Endothelial cell (in vitro differentiated cells): ENCODE data around the gene SYT8. TPM values are rescaled to one million over a fixed set of nuclear protein-coding genes. Genes with fewer than 3 reads are reported as not detected.

Source experiments
- DNase-seq: peaks from one replicate; pipeline ENCODE4 v3.0.0; 2021; ENCODE audit warnings: low spot score
- H3K27ac Mint-ChIP-seq: one replicate; pipeline ENCODE4 v1.8.0; 2021; ENCODE audit warnings: mixed read lengths, inconsistent platforms; ENCODE audit not compliant: unreplicated experiment
- H3K27me3 Mint-ChIP-seq: one replicate; pipeline ENCODE4 v1.8.0; 2021; ENCODE audit warnings: mild to moderate bottlenecking, moderate library complexity, mixed read lengths, inconsistent platforms; ENCODE audit not compliant: unreplicated experiment
- H3K36me3 Mint-ChIP-seq: one replicate; pipeline ENCODE4 v1.8.0; 2021; ENCODE audit warnings: mild to moderate bottlenecking, low read depth, mixed read lengths, inconsistent platforms; ENCODE audit not compliant: unreplicated experiment
- H3K4me1 Mint-ChIP-seq: one replicate; pipeline ENCODE4 v1.8.0; 2021; ENCODE audit warnings: mild to moderate bottlenecking, mixed read lengths, inconsistent platforms; ENCODE audit not compliant: unreplicated experiment
- H3K4me3 Mint-ChIP-seq: one replicate; pipeline ENCODE4 v1.8.0; 2021; ENCODE audit warnings: mild to moderate bottlenecking, mixed read lengths, inconsistent platforms; ENCODE audit not compliant: unreplicated experiment
- H3K9me3 Mint-ChIP-seq: one replicate; pipeline ENCODE4 v1.8.0; 2021; ENCODE audit warnings: mixed read lengths, inconsistent platforms; ENCODE audit not compliant: unreplicated experiment
- CTCF ChIP-seq: fragments of 200-600 bp; sonication (generic); IDR thresholded peaks from one replicate; pipeline ENCODE4 v1.5.0; 2021; ENCODE audit warnings: antibody characterized with exemption; ENCODE audit not compliant: unreplicated experiment
- total RNA-seq: library from RNA; stranded (reverse); fragmentation: NEBNext Ultra II Directional; extraction: Animal tissue kit (Norgen Biotek cat#: 25700); gene quantifications from one replicate; pipeline ENCODE4 v1.2.1, GENCODE V29; 2021; ENCODE audit not compliant: unreplicated experiment

Gene SYT8
- total RNA-seq, 1 donor from 2014 or later: not detected

GRCh38 chr11:1839924-1840779, 5.4 kb downstream of the SYT8 start:
- Mint-ChIP-seq H3K36me3 (no peaks in the 10 kb centered on the region), H3K4me1 (peaks cover 4% of the 10 kb centered on the region), H3K27ac (no peak overlapping the region), H3K4me3 (no peak overlapping the region), H3K27me3 (peaks cover 8% of the 10 kb centered on the region), H3K9me3 (no peaks in the 10 kb centered on the region)
- no peak for TF ChIP-seq CTCF
- DNase-seq: no peak

DNA sequence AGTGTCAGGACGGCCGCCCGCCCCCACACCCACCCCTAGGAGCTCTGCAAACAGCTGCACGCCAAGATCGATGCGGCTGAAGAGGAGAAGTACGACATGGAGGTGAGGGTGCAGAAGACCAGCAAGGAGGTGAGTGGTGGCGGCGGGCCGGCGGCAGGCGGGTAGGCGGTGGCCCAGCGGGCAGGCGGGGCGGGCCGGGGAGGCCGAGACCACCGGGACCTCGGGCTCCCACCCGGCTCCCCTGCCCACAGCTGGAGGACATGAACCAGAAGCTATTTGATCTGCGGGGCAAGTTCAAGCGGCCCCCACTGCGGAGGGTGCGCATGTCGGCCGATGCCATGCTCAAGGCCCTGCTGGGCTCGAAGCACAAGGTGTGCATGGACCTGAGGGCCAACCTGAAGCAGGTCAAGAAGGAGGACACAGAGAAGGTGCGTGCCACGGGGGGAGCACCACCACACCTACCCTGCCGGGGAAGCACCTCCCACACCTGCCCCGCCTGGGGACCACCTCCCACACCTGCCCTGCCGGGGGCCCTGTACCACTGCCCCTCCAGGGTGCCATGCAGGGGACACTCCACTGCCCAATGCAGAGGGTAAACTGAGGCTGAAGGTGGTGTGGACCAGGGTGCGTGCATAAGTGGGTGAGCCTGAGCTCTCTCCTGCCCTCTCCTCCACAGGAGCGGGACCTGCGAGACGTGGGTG, 6.1 kb downstream of the SYT8 start:
- H3K27ac Mint-ChIP-seq: no peak overlapping the region
- H3K4me3 Mint-ChIP-seq: no peak overlapping the region
- no peaks in the 10 kb centered on the region for H3K9me3 Mint-ChIP-seq
- H3K36me3 Mint-ChIP-seq: no peaks in the 10 kb centered on the region
- peaks cover 4% of the 10 kb centered on the region for H3K4me1 Mint-ChIP-seq
- H3K27me3 Mint-ChIP-seq: peaks cover 10% of the 10 kb centered on the region
- DNase-seq: no peak
- no peak for TF ChIP-seq CTCF

- no peak for DNase-seq
- no peaks in the 10 kb centered on the region for H3K36me3 Mint-ChIP-seq
Measured at GRCh38 chr11:1841511-1842148, 6.8 kb downstream of the SYT8 start.

GRCh38 chr11:1842149-1843097, 7.6 kb downstream of the SYT8 start:
- Mint-ChIP-seq H3K27me3 (peaks cover 13% of the 10 kb centered on the region), H3K4me3 (no peak overlapping the region), H3K27ac (no peak overlapping the region), H3K9me3 (no peaks in the 10 kb centered on the region), H3K4me1 (peaks cover 4% of the 10 kb centered on the region), H3K36me3 (no peaks in the 10 kb centered on the region)
- TF ChIP-seq CTCF: no peak
- DNase-seq: no peak

More at GRCh38 chr11:1841511-1842148, 6.8 kb downstream of the SYT8 start:
- H3K27ac Mint-ChIP-seq: no peak overlapping the region
- no peaks in the 10 kb centered on the region for H3K9me3 Mint-ChIP-seq
- H3K4me3 Mint-ChIP-seq: no peak overlapping the region
- TF ChIP-seq CTCF: no peak
- peaks cover 12% of the 10 kb centered on the region for H3K27me3 Mint-ChIP-seq
- H3K4me1 Mint-ChIP-seq: peaks cover 4% of the 10 kb centered on the region
